Measurements from ENCODE around the gene EYA2. TPM values are rescaled to one million over a fixed set of nuclear protein-coding genes. Genes with fewer than 3 reads are reported as not detected.
"Not testable (repeated sequence)": the region's sequence is repeated elsewhere in the genome, so short reads cannot be mapped to it uniquely, and the experiment has no call there.

Gene EYA2
- total RNA-seq, 2 donors from 2014 or later, result 3.5 to 3.8 TPM

DNA sequence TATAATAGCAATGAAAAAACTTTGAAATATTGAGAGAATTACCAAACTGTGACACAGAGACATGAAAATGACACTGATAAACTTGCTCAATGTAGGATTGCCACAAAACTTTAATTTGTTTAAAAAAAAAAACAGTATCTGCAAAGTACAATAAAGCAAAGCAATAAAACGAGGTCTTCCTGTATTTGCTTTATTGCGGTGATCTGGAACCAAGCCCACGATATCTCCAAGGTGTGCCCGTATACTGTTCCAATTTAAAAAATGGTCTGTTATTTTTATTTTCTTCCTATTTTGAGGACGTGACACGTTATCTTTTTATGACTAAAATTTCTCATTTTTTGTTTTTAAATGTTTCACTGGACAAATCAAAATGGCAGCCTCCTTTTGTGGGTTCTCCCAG is 25.5 kb downstream of the EYA2 start:
- Histone ChIP-seq H3K4me3 (no peak overlapping the region), H3K4me1 (ENCODE audit: control insufficient read depth in 1 of 2, low read depth in 2 of 2) (peaks cover 0 to 13% of the 10 kb centered on the region in 2 donors), H3K9me3 (no peaks in the 10 kb centered on the region), H3K27me3 (replicated peaks; ENCODE audit: insufficient read depth) (no peaks in the 10 kb centered on the region), H3K27ac (no peak overlapping the region), H3K36me3 (no peaks in the 10 kb centered on the region)
- TF ChIP-seq, protein P1, sequence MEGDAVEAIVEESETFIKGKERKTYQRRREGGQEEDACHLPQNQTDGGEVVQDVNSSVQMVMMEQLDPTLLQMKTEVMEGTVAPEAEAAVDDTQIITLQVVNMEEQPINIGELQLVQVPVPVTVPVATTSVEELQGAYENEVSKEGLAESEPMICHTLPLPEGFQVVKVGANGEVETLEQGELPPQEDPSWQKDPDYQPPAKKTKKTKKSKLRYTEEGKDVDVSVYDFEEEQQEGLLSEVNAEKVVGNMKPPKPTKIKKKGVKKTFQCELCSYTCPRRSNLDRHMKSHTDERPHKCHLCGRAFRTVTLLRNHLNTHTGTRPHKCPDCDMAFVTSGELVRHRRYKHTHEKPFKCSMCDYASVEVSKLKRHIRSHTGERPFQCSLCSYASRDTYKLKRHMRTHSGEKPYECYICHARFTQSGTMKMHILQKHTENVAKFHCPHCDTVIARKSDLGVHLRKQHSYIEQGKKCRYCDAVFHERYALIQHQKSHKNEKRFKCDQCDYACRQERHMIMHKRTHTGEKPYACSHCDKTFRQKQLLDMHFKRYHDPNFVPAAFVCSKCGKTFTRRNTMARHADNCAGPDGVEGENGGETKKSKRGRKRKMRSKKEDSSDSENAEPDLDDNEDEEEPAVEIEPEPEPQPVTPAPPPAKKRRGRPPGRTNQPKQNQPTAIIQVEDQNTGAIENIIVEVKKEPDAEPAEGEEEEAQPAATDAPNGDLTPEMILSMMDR (IDR thresholded peaks at IDR 0.05), result no peak
- DNase-seq (ENCODE audit: low spot score), result no peak
- ATAC-seq (ENCODE audit: insufficient number of reproducible peaks, low FRiP score, low read depth), result no peak

DNA sequence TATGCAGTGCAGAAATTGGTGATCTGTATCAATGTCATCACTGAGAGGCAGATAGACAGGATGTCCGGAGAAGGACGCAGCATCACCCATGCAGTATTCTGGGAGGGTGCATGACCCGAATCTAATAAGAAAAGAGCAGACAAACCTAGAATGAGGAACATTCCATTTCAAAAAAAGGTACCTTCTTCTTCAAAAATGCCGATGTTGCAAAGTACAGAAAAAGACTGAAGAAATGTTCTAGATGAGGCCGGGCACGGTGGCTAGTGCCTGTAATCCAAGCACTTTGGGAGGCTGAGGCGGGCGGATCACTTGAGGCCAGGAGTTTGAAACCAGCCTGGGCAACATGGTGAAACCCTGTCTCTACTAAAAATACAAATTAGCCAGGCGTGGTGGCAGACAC is 28.2 kb downstream of the EYA2 start:
- H3K4me3 ChIP-seq; ATAC-seq (ENCODE audit: insufficient number of reproducible peaks, low FRiP score, low read depth): not testable (repeated sequence)

GRCh38 chr20:46923550-46923949 is 28.9 kb downstream of the EYA2 start:
- no peak for ATAC-seq (ENCODE audit: insufficient number of reproducible peaks, low FRiP score, low read depth)
- H3K9me3 ChIP-seq, result no peaks in the 10 kb centered on the region
- no peaks in the 10 kb centered on the region for H3K36me3 ChIP-seq
- TF ChIP-seq, protein P1 (IDR thresholded peaks at IDR 0.05), result no peak
- H3K27me3 ChIP-seq (replicated peaks; ENCODE audit: insufficient read depth), result no peaks in the 10 kb centered on the region
- no peak overlapping the region for H3K27ac ChIP-seq
- peaks cover 0 to 6% of the 10 kb centered on the region in 2 donors for H3K4me1 ChIP-seq (ENCODE audit: control insufficient read depth in 1 of 2, low read depth in 2 of 2)
- no peak for DNase-seq (ENCODE audit: low spot score)
- H3K4me3 ChIP-seq, result no peak overlapping the region

More for the DNA sequence above, 28.2 kb downstream of the EYA2 start:
- not testable (repeated sequence) for H3K27ac ChIP-seq; H3K27me3 ChIP-seq (replicated peaks; ENCODE audit: insufficient read depth); H3K4me1 ChIP-seq (ENCODE audit: control insufficient read depth in 1 of 2, low read depth in 2 of 2); DNase-seq (ENCODE audit: low spot score); H3K9me3 ChIP-seq; H3K36me3 ChIP-seq

DNA sequence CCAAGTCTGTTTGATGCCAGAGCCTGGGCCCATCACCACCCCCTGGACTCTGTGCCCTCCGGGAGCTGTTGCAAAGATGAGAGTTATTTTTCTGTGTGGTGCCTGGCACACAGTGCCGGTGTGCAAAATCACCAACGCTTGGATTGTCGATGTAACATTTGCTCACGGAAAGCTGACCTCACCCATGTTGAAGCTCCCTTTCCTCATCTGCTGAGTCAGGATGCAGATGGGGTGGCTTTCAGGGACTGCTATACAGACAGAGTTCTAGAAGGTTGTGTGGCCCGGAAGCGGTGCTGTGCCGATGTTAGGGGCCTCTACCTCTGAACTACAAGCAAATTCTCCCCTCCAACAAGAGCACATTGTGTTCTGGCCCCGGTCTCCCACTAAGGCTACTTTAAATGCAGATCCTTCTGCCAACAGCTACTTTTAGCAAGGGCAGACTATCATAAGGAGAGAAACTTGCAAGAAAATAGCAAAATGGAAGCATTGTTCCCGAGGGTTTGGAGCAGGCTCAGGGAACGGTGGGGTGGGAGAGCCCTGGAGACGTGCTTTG is 34.0 kb downstream of the EYA2 start:
- TF ChIP-seq, protein P1 (IDR thresholded peaks at IDR 0.05), result no peak
- H3K27me3 ChIP-seq (replicated peaks; ENCODE audit: insufficient read depth), result no peaks in the 10 kb centered on the region
- H3K27ac ChIP-seq, result peak overlapping the region; percentile 69 to 77
- H3K4me1 ChIP-seq (ENCODE audit: control insufficient read depth in 1 of 2, low read depth in 2 of 2), result peaks cover 2 to 45% of the 10 kb centered on the region in 2 donors
- H3K36me3 ChIP-seq, result no peaks in the 10 kb centered on the region
- H3K9me3 ChIP-seq, result no peaks in the 10 kb centered on the region
- peak overlapping the region; percentile 17 for H3K4me3 ChIP-seq
- DNase-seq (ENCODE audit: low spot score) (peak; percentile 17), ATAC-seq (ENCODE audit: insufficient number of reproducible peaks, low FRiP score, low read depth) (no peak)

DNA sequence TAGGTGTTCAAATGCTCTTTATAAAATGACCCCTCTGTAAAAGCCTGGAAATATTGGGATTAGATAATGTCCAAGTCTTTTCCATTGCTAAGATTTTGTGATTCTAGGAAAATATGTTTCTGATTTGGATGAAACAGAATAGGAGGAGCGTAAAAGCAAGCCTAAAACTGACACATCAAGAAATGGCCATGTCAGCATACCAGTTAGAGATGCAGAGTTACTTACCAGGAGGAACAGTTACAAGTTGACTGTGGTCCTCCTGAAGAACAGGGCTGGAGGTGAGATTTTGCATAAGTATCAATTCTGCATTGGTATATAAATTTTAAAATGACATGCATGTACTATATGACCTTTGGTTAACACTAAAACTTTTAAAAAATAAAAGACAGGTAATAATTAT is 35.3 kb downstream of the EYA2 start:
- H3K27ac ChIP-seq, result peak overlapping the region; percentile 69 to 77
- no peak for DNase-seq (ENCODE audit: low spot score)

More for the DNA sequence above, 35.3 kb downstream of the EYA2 start:
- Histone ChIP-seq H3K4me1 (ENCODE audit: control insufficient read depth in 1 of 2, low read depth in 2 of 2) (peaks cover 2 to 45% of the 10 kb centered on the region in 2 donors), H3K27me3 (replicated peaks; ENCODE audit: insufficient read depth) (no peaks in the 10 kb centered on the region), H3K4me3 (no peak overlapping the region), H3K9me3 (no peaks in the 10 kb centered on the region), H3K36me3 (no peaks in the 10 kb centered on the region)
- TF ChIP-seq, protein P1 (IDR thresholded peaks at IDR 0.05), result no peak
- ATAC-seq (ENCODE audit: insufficient number of reproducible peaks, low FRiP score, low read depth), result no peak

Measured in thoracic aorta (tissue), 2 donors.